T-helper 9 cell (primary cell): ENCODE measurements around the gene ACTL7B.
"Not testable (repeated sequence)": the region's sequence is repeated elsewhere in the genome, so short reads cannot be mapped to it uniquely, and the experiment has no call there.

Source experiments
- DNase-seq: peaks from one replicate; pipeline ENCODE4 v3.0.0-alpha.2; 2020

ACTL7B gene

DNA sequence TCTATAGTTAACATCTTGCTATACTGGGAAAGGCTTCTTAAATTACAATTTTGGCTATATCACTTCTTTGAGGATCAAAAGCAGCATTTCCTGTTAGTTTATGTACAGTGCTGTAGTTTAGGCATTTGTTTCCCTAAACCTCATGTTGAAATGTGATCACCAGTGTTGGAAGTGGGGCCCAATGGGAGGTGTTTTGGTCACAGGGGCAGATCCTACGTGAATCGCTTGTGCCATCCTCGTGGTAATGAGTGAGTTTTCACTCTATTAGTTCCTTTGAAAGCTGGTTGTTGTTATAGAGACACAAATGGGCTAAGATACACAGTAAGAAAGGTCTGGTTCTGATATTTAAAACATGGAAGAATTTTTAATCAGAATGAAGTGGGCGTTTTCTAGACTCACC lies 12.0 kb upstream of the ACTL7B start:
- no peak for DNase-seq

DNA sequence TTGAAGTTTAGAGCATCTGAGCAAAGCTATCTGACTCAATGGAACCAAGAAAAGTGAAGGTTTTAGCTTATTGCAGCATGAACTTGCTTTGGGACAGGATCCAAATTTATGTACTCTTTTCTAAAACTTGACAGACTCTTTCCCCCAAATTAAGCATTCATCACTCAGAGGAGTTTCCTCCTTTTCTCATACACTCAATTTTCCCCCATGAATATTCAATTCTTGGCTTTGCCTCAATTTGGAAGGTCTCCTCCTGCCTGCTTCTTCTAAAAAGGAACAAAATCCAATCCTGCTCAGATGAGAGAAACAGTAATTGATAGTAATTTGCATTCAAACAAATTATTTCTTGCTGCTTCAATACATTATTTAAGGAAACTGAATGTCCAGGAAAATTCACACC lies 11.3 kb upstream of the ACTL7B start:
- no peak for DNase-seq

DNA sequence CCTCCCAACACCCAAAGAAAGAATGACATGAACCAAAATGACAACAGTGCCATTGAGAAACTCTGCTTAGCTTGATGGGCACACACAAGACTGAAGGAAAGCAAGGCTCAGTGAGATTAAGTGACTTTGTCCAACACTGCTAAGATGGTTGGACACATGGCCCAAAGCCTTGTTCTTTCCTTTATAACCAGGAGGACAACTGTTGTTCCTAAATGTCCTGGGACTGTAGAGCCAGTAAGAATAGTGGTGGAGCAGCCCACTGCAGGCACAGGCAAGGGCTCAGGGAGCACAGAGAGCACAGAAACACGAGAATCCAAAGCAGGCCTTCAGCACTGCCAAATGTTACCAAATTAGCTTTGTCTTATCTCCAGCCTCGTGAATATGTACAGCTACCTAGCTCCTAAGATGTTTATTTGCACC lies 10.2 kb upstream of the ACTL7B start:
- no peak for DNase-seq

DNA sequence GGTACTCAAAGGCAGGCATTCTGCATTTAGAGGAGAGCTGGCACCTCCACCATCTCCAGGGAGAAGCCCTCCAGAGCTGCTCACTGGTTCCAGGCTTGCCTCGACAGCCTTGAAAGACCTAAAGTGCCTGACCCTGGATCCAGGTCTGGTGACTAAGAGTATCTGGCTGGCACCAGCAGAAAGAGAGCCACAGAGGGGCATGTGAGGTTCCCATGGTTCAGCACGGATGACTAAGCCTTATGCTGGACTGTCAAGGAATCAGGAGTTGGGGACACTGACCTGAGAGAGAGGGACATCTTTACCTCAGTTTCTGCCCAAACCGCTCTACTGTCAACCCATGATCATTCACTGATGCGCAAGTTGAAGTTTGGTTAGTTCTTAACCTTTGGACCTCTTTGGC lies 9.3 kb upstream of the ACTL7B start:
- DNase-seq: no peak

DNA sequence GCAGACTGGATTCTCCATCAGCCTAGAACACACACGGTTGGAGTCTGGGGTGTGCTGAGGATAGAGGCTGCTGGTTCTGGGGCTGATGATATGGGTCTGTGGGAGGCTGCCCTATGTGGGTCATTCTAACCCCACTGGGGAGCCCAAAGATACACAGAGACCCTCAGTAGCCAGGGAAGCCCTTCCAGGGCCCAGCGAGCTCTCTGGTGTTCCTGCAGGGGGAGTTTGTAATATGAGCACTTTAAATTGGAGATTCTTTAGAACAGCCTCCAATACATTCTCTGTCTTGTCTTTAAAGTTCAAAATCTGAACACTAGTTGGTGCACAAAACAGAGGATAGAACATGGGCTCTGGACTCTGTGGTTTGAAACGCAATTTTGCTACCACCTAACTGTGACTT lies 8.7 kb upstream of the ACTL7B start:
- no peak for DNase-seq

DNA sequence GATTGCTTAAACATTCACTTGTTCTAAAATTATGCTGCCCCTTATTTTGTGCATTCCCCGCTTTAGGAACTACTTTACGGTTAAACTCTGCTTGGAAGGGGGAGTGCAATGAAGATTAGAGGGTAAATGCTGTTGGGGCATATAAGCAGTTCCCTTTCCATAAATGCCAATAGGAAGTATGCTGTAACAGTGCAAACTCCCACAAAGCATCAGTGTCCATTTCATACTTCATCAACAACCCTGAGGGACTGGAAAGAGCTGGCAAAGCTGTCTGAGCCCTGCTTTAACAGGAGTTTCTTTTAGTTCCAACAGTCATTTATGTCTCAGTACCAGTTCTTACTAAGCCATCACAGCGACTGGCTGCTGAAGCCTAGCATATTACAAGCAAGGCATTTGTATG lies 8.1 kb upstream of the ACTL7B start:
- DNase-seq: no peak

DNA sequence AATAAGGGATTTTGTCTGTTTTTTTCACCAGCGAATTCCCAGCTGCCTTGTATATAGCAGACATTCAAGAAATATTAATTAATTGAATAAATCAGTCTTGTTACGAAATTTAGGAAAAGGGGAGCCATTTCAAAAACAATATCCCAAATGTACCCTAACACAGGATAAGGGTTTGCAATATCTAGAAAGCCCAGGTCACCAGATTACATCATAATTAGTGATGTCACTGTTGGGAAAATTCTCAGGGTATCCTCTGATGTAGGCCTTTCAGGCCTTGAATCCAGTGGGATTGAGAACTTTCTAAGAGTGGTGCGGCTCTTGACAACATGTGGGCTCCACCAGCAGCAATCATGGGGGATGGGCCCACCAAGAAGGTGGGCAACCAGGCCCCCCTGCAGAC lies 6.2 kb upstream of the ACTL7B start, which contains the start of gene ACTL7A:
TSS of gene ACTL7A (plus strand) at position 270 of the 400 bp plus-strand sequence. CDS start at position 327, 57 bp downstream.
- DNase-seq: no peak

DNA sequence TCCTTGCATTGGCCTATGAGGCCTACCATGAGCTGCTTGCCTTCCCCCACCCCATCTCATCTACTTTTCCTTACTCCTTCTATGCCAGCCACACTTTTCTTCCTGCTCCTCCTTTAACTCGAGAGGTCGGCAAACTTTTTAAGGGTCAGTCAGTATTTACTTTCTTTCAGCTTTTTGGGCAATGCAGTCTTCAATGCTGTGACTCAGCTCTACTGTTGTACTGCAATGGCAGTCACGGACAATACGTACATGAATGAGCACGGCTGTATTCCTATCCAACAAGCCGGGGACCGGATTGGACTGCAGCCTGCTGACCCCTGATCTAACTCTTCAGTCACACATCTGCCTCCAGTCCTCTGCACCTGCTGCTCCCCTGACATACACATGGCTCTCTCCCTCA lies 5.7 kb upstream of the ACTL7B start:
- no peak for DNase-seq

DNA sequence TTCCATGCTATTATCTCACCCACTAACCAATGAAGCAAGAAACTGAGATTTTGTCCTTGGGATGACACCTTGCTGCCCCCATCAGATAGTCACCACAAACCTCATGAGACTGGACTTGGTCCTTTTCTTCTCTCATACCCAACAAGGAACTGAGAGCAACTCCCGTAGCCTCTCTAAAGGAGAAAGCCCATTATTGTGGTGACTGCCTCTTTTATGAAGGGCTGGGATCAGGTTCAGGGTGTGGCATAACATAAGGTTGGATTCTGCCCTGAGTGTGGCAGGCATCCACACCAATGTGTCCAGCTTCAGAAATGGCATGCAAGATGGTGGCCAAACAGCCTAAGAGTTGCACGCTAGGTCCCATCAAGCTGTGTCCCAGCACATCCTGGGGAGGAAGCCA lies 5.0 kb upstream of the ACTL7B start:
- DNase-seq: no peak

DNA sequence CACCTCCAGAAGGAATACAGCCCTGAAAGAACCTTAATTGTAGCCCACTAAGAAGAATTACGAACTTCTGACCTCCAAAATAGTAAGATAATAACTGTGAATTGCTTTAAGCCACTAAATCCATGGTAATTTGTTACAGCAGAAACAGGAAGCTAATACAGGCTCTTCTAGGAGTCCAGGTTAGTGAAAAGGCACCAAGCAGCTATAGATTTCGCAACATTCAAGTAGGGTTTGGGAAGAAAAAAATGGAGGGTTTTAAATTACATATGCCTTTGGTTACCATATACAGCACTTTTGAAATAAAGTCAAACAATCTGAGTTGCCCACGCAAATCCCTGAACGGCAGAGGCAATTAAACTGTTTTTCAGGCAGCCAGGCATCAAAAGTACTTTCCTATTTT lies 4.6 kb upstream of the ACTL7B start:
- DNase-seq: no peak

DNA sequence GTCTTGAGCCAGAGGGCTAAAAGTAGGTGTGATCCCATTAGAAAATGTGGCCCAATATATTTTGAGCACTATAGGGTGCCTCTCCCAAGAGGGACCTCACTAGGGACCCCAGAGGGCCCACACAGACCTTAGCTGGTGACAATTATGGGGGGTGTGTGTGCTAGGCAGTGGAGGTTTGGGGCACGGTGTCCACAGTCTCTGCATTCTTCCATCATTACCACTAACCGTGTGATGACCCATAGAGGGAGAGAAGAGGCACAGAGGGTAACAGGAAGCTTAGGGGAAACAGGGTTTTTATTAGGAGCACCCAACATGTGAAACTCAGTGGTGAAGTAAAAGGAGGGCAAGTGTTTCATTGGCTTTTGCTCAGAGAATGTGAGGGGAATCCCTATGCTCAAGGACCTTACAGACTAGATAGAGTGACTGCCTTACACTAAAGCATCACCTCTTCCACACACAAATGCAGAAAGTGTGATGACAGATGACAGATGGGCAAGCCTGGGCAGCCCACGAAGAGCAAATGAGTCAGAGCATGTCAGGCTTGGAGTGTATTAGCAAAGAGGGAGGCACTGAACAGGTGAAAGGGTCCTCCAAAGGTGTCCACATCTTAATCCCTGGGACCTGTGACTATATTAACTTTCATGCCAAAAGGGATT lies 3.8 kb upstream of the ACTL7B start:
- no peak for DNase-seq

DNA sequence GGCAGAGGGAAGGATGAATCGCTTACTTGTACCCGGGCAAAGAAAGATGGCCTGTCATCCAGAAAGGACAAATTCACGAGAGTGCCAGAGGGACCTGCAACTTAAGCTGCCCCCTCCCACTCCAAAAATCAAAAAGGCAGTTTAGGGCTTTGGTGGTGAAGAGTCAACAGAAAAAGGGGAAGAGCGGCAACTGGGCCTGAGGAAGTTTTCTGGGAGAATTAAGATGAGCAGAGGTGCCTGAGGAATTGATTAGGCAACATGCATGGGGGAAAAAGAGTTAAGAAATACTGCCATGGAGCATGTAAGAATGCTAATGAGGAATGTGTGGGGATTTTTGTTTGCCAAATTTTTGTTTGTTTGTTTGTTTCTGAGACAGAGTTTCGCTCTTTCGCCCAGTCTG lies 1.8 kb upstream of the ACTL7B start:
- no peak for DNase-seq

DNA sequence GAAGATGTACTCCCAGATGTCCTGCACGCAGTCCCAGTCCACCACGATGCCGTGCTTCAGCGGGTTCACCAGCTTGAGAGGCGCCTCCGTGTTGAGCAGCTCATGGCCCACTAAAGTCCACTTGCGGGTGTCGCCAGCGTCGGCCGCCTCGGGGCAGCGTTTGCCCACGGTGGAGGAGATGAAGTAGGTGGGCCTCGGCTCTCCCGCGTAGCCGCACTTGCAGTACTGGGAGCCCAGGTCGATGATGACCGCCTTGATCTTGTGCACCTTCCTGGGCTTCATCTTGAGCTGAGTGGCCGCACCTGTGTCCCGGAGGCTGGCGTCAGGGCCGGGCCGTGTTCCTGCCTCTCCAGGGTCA lies 278 bp downstream of the ACTL7B start:
- DNase-seq: no peak

DNA sequence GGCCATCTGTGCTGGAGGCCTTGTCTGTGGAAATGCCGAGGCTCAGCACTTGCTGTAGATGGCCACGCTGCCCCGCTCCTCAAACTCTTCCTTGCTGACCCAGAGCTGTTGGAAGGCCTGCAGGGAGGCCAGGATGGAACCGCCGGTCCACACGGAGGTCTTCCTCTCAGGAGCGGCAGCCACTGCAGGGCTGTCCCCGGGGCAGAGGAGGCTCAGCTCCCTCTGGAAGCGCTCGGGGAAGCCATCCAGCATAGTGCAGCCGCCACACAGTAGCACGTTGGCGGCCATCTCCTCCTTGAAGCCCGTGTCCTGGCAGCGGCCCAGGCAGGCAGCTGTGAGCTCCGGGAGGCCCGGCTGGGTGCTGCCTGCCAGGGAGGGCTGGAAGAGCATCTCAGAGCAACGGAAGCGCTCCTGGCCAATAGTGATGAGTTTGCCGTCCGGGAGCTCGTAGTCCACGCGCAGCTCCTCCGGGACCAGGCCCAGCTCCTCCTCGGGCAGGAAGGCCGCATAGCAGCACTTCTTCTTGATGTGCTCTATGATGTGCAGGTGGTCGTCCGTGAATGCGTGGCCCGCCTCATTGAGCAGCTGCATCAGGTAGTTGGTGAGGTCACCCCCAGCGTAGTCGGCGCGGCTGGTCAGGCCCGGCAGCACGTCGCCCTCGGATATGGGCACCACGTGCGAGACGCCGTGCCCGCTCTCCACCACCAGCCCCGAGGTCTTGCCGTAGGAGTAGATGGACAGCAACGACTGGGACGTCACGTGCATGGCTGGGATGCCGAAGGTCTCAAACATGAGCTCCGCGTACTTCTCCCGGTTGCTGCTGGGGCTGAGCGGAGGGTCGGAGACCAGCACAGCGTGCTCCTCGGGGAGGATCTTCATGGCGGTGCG lies 901 bp downstream of the ACTL7B start:
- DNase-seq: no peak

DNA sequence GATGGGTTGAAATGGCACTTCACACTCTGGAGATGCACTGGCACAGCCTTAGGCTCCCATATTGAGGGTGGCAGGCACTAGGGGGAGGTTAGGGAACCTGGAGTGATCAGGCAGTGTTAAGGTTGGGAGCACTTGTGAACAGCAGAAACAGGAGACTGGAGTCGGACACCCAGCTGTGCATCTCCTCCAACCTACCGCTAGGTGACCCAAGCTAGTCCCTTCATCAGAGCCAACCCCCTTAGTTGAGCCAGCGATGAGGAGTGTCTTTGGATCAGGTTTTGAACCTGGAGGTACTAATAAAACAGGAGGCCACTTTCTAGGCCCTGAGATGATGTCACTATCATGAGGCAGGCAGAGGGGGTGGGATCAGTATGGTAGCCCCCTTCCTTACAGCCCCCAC lies 1.7 kb downstream of the ACTL7B start:
- DNase-seq: no peak

DNA sequence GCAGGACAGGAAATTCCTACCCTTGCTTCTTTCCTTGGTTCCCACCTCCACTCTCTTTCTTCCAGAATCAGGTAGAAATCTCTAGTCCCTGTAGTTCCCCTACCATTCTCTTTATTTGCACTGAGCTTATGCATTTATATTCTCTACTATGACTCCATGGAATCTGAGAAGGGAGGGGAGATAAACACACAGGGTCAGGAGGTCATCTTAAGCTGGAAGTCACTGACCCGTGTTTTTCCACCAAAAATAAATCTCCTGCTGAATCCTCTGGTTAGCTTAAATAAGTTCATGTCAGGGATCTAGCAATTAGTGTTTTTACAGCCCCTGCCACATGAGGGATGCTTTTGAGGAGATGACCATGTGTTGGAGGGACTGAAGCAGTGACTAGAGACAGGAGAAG lies 3.7 kb downstream of the ACTL7B start:
- DNase-seq: no peak

DNA sequence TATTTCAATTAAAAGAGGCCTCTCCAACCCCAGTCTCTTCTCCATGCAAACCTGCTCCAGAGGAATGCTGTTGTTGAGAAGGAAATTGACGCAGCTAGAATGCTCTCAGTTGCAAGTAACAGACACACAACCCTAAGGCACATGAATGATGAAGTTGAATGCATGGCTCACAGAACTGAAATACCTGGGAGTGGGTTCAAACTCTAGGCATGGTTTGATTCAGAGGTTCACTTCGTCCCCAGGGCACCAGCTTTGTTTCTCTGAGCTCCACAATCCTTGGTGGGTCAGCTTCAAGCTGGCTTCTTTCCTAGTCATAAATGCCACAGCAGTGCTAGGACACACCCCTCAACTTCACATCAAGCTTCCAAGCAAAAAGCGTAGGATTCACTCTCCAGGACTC lies 4.6 kb downstream of the ACTL7B start:
- DNase-seq: no peak

DNA sequence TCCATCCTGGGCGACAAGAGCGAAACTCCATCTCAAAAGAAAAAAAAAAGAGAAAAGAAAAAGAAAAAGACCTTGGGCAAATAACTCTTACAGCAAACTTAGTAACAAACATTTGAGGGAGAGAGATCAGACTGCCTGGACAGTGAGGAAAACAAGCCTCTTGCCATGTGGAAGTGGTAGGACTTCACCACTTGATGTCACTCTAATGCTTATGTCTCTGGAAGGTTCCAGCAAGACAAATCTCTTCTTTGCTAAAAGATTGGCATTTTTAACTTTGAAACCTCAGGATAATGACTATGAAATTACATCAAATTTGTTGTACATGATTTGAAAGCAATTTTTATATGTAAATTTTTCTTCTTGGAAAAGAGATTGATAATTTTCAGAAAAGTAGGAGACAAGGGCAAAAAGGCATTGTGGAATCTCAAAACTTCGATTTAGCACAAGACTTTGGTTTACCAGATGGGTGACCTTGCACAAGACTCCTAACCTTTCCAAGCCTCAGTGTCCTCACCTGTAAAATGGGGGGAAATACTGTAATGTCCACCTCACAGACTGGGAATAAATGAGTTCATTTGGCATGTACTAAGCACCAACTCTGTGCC lies 5.4 kb downstream of the ACTL7B start:
- DNase-seq: no peak

DNA sequence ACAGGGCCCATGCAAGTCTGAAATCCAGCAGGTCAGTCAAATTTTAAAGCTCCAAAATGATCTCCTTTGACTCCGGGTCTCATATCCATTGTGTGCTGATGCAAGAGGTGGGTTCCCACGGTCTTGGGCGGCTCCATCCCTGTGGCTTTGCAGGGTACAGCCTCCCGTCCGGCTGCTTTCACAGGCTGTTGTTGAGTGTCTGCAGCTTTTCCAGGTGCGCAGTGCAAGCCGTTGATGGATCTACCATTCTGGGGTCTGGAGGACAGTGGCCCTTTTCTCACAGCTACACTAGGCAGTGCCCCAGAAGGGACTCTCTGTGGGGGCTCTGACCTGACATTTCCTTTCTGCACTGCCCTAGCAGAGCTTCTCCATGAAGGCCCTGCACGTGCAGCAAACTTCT lies 7.5 kb downstream of the ACTL7B start:
- DNase-seq: not testable (repeated sequence)

DNA sequence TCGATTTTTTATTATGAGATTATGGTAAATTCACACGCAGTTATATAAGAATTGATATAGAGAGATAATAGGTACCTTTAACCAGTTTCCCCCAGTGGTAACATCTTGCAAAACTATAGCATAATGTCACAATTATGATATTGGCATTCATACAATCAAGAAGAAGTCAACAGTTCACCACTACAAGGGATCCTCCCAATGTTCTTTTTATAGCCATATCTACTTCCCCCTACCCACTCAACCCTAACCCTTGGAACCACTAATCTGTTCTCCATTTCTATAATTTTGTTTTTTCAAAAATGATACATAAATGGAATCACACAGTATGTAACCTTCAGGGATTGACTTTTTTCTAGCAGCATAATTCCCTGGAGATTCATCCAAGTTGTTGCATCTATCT lies 9.8 kb downstream of the ACTL7B start:
- no peak for DNase-seq

DNA sequence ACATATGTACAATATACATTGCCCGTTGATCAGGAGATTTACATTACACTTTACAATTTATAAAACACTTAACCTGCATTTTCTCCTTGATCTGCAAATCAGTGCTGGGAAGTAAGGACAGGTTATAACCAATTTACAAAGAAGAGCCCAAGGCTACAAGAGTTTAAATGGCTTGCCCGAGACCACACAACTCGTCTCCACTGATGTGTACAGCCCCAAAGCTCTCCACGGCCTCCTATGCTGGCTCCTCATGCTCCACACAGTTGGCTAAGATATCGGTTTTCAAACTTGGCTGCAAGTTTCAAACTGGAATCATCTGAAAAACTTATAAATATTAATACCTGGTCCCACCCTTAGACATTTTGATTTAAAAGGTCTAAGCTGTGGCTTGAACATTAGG lies 10.3 kb downstream of the ACTL7B start:
- DNase-seq: no peak

DNA sequence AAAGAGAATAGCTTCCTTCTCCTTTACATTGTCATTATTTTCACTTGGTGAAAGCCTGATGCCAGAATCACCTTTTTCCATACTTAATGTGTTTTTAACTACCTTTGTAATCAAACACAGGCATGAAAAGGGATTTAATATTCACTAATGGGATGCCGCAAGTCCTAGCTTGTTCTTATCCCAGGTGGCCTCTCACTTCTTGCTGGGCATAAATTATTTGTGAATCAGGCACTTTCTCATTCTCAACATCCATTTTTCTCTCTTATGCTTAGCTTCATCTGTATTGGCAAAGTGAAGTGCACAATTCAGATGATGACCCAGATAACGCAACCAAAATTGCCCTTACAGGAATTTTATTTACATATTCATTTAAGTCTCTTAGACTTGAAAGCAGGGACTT lies 10.9 kb downstream of the ACTL7B start:
- no peak for DNase-seq

DNA sequence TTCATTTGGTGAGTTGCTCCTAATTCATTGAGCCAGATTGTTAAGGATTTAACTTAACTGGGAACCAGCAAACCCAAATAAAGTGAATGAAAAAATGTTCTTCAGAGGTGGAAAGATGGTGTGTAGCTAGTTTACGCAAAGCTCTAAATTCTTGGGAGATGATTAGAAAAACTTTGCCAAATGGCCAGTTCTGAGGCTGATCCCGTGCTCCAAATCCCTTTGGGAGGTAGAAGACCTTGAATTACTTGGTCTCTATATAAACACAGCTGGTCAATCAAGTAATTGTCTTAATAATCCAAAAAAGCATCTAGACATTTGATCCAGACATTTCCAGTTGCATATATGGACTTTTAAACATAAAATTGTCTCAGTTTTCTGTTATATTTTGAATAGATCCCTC lies 11.4 kb downstream of the ACTL7B start:
- no peak for DNase-seq
